CD14-positive monocyte (primary cell): ENCODE data around the gene DCLK1. TPM values are rescaled to one million over a fixed set of nuclear protein-coding genes. Genes with fewer than 3 reads are reported as not detected.

Experiments used
- DNase-seq, 3 donors: peaks; one replicate each; pipeline ENCODE4 v3.0.0-alpha.2; 2011 to 2022
- H2AFZ ChIP-seq: 2 replicates; pipeline ENCODE4 v1.6.0; 2012; ENCODE audit warnings: mild to moderate bottlenecking, low read depth, low read length, inconsistent platforms; ENCODE audit not compliant: insufficient read depth, poor library complexity, severe bottlenecking
- H3K27ac ChIP-seq, 2 donors: 1 replicate in 1 of 2; 2 replicates in 1 of 2; pipeline ENCODE4 v1.5.1; 2012 to 2013; ENCODE audit warnings: low read length in 2 of 2, control low read depth in 1 of 2, inconsistent platforms in 1 of 2, low read depth in 1 of 2, mild to moderate bottlenecking in 1 of 2
- H3K27me3 ChIP-seq, 2 donors: one replicate each; pipeline versions ENCODE4 v1.6.0 to v1.6.1; 2011 to 2013; ENCODE audit warnings: low read length in 2 of 2; ENCODE audit not compliant: control insufficient read depth in 2 of 2, insufficient read depth in 2 of 2
- H3K36me3 ChIP-seq, 2 donors: replicated peaks in 1 of 2; 1 replicate in 1 of 2; 2 replicates in 1 of 2; pipeline versions ENCODE4 v1.5.1 to v1.6.1; 2012 to 2013; ENCODE audit warnings: low read length in 2 of 2, control low read depth in 1 of 2, inconsistent platforms in 1 of 2, mild to moderate bottlenecking in 1 of 2; ENCODE audit not compliant: insufficient read depth in 2 of 2, control insufficient read depth in 1 of 2
- H3K4me1 ChIP-seq, 2 donors: 1 replicate in 1 of 2; 2 replicates in 1 of 2; pipeline versions ENCODE4 v1.5.1 to v1.6.1; 2012 to 2013; ENCODE audit warnings: low read length in 2 of 2, control low read depth in 1 of 2, inconsistent platforms in 1 of 2, mild to moderate bottlenecking in 1 of 2, moderate library complexity in 1 of 2; ENCODE audit not compliant: insufficient read depth in 2 of 2, control insufficient read depth in 1 of 2
- H3K4me2 ChIP-seq: replicated peaks from 2 replicates; pipeline ENCODE3; 2012; ENCODE audit warnings: low read length, moderate library complexity, mild to moderate bottlenecking; ENCODE audit not compliant: poor library complexity, severe bottlenecking; ENCODE audit errors: extremely low read depth
- H3K4me3 ChIP-seq, 3 experiments: fragments of 200-600 bp in 1 of 3; sonication (generic) in 1 of 3; replicated peaks in 1 of 3; 1 replicate in 2 of 3; 2 replicates in 1 of 3; pipeline ENCODE4 v1.5.1; 2011 to 2013; ENCODE audit warnings: low read length in 3 of 3, mild to moderate bottlenecking in 3 of 3, control low read depth in 2 of 3, low read depth in 2 of 3, inconsistent platforms in 1 of 3, moderate library complexity in 1 of 3
- H3K79me2 ChIP-seq: 2 replicates; pipeline ENCODE4 v1.6.0; 2012; ENCODE audit warnings: mild to moderate bottlenecking, control low read depth, inconsistent platforms, low read length, moderate library complexity; ENCODE audit not compliant: insufficient read depth
- H3K9ac ChIP-seq: 2 replicates; pipeline ENCODE4 v1.6.0; 2017; ENCODE audit warnings: low read length, mild to moderate bottlenecking; ENCODE audit not compliant: insufficient read depth, poor library complexity, severe bottlenecking
- H3K9me3 ChIP-seq, 2 donors: replicated peaks in 1 of 2; 1 replicate in 1 of 2; 2 replicates in 1 of 2; pipeline versions ENCODE4 v1.5.1 to v1.6.1; 2012 to 2013; ENCODE audit warnings: low read length in 2 of 2, control low read depth in 1 of 2; ENCODE audit not compliant: control insufficient read depth in 1 of 2, insufficient read depth in 1 of 2
- H4K20me1 ChIP-seq: 2 replicates; pipeline ENCODE4 v1.6.0; 2012; ENCODE audit warnings: mild to moderate bottlenecking, low read length, control low read depth, moderate library complexity; ENCODE audit not compliant: insufficient read depth
- H3K27ac Mint-ChIP-seq, 7 donors: one replicate each; pipeline ENCODE4 v1.8.0; 2020; ENCODE audit warnings: mild to moderate bottlenecking in 7 of 7, mixed read lengths in 7 of 7, moderate library complexity in 6 of 7, inconsistent platforms in 2 of 7
- H3K27me3 Mint-ChIP-seq, 3 donors: one replicate each; pipeline ENCODE4 v1.8.0; 2021 to 2022; ENCODE audit warnings: low read depth in 3 of 3, mild to moderate bottlenecking in 3 of 3, mixed read lengths in 3 of 3, moderate library complexity in 3 of 3, inconsistent platforms in 1 of 3
- H3K36me3 Mint-ChIP-seq, 2 donors: one replicate each; pipeline ENCODE4 v1.8.0; 2020; ENCODE audit warnings: mixed read lengths in 2 of 2, inconsistent platforms in 1 of 2, mild to moderate bottlenecking in 1 of 2
- H3K4me1 Mint-ChIP-seq: one replicate; pipeline ENCODE4 v1.8.0; 2020; ENCODE audit warnings: mild to moderate bottlenecking, mixed read lengths
- H3K4me3 Mint-ChIP-seq, 2 donors: one replicate each; pipeline ENCODE4 v1.8.0; 2020; ENCODE audit warnings: mild to moderate bottlenecking in 2 of 2, mixed read lengths in 2 of 2, moderate library complexity in 1 of 2
- H3K9me3 Mint-ChIP-seq, 7 donors: one replicate each; pipeline ENCODE4 v1.8.0; 2020 to 2022; ENCODE audit warnings: mixed read lengths in 7 of 7, mild to moderate bottlenecking in 6 of 7, moderate library complexity in 6 of 7, inconsistent platforms in 2 of 7
- whole genome bisulfite sequencing: methylation state at CpG from one replicate; pipeline ENCODE4 v1.1.5; 2013; ENCODE audit warnings: missing lambda C conversion rate; ENCODE audit not compliant: insufficient coverage; 5-methylcytosine and 5-hydroxymethylcytosine counted together
- intact Hi-C, 2 donors: fragments of 100-400 bp; cut with micrococcal nuclease; formaldehyde crosslinking; loops; one replicate each; pipeline versions ENCODE4 v1.15.0 to v1.15.1; 2023
- polyA plus RNA-seq, 3 donors: library from polyadenylated mRNA; depleted of rRNA in 1 of 3; unstranded in 2 of 3; stranded (reverse) in 1 of 3; fragments of 300-500 nt in 2 of 3; fragments of >200 nt in 1 of 3; fragmentation: Illumina TruSeq in 2 of 3; gene quantifications; 1 replicate in 2 of 3; 2 replicates in 1 of 3; pipeline ENCODE4 v1.2.3, GENCODE V29; 2012 to 2021
- TF ChIP-seq, protein P1 (sequence below): fragments of 200-600 bp; IDR thresholded peaks from one replicate; pipeline ENCODE4 v1.8.0; 2022; ENCODE audit warnings: antibody characterized with exemption, mild to moderate bottlenecking

The DCLK1 gene
- polyA plus RNA-seq, 3 donors = not detected

DNA sequence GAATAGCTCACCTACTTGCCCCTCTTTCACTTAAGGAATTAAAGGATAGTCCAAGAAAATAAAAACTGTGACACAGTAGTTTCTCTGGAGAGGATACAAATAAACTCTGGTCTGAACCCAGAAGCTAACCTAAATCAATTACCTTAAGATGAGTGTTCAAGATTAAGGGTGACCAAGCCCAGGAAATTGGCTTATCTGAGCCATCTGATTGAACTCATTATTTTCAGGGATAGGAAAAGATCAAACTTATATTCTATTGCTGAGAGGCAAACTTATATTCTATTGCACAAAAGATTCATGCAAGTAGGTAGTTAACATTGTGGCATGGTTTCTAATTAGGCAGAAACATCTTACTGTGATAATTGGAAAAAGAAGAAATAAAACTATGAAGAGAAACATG is 175.1 kb downstream of the DCLK1 start:
- TF ChIP-seq, protein P1, sequence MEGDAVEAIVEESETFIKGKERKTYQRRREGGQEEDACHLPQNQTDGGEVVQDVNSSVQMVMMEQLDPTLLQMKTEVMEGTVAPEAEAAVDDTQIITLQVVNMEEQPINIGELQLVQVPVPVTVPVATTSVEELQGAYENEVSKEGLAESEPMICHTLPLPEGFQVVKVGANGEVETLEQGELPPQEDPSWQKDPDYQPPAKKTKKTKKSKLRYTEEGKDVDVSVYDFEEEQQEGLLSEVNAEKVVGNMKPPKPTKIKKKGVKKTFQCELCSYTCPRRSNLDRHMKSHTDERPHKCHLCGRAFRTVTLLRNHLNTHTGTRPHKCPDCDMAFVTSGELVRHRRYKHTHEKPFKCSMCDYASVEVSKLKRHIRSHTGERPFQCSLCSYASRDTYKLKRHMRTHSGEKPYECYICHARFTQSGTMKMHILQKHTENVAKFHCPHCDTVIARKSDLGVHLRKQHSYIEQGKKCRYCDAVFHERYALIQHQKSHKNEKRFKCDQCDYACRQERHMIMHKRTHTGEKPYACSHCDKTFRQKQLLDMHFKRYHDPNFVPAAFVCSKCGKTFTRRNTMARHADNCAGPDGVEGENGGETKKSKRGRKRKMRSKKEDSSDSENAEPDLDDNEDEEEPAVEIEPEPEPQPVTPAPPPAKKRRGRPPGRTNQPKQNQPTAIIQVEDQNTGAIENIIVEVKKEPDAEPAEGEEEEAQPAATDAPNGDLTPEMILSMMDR = no peak
- Histone ChIP-seq H3K9me3 (peaks cover 0 to 5% of the 10 kb centered on the region in 2 donors), H2AFZ (no peak overlapping the region), H3K27ac (no peak overlapping the region), H3K4me3 (no peak overlapping the region), H3K4me2 (no peak overlapping the region), H3K9ac (no peak overlapping the region), H3K4me1 (no peaks in the 10 kb centered on the region), H3K79me2 (no peaks in the 10 kb centered on the region), H3K27me3 (no peaks in the 10 kb centered on the region), H3K36me3 (no peaks in the 10 kb centered on the region), H4K20me1 (no peaks in the 10 kb centered on the region)
- Mint-ChIP-seq H3K9me3 (peaks cover 0 to 2% (median 0%) of the 10 kb centered on the region in 7 donors), H3K27ac (no peak overlapping the region), H3K27me3 (peaks cover 0 to 3% (median under 1%) of the 10 kb centered on the region in 3 donors), H3K36me3 (no peaks in the 10 kb centered on the region), H3K4me1 (no peaks in the 10 kb centered on the region), H3K4me3 (no peak overlapping the region)
- intact Hi-C loops = no loop called here
- DNase-seq = no peak

DNA sequence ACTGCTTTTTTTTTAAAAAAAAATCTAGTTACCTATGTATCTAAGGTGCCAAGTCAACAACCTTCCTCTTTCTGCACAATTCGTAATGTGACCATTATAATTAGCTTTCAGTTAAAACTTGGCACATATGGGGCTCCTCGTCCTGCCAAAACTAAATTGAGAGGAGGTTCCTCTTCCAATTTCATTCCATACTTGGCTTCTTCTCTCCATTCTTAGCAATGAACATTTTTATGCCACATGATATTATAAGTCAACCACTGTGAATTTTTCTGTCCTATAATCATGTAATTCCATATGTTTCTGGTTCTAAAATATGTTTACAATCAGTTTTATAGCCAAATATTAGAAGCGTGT is 177.0 kb downstream of the DCLK1 start:
- no peak for DNase-seq
- H3K9ac ChIP-seq = no peak overlapping the region
- Mint-ChIP-seq H3K4me3 (no peak overlapping the region), H3K36me3 (no peaks in the 10 kb centered on the region), H3K27ac (no peak overlapping the region), H3K9me3 (peaks cover 0 to 3% (median 0%) of the 10 kb centered on the region in 7 donors), H3K4me1 (no peaks in the 10 kb centered on the region), H3K27me3 (peaks cover 0 to 3% (median 1%) of the 10 kb centered on the region in 3 donors)
- no peaks in the 10 kb centered on the region for H3K36me3 ChIP-seq
- H3K27ac ChIP-seq = no peak overlapping the region
- H3K4me3 ChIP-seq = no peak overlapping the region
- no peaks in the 10 kb centered on the region for H3K27me3 ChIP-seq
- H3K4me1 ChIP-seq = no peaks in the 10 kb centered on the region
- no peaks in the 10 kb centered on the region for H3K79me2 ChIP-seq
- no peaks in the 10 kb centered on the region for H4K20me1 ChIP-seq
- TF ChIP-seq, protein P1 = no peak
- H3K4me2 ChIP-seq = no peak overlapping the region
- intact Hi-C loops = no loop called here
- H2AFZ ChIP-seq = no peak overlapping the region
- no CpG with 5 or more reads among the region's 3 CpGs for WGBS
- peaks cover 0 to 5% of the 10 kb centered on the region in 2 donors for H3K9me3 ChIP-seq
